ENCODE measurements around the gene RBM25.

DNA sequence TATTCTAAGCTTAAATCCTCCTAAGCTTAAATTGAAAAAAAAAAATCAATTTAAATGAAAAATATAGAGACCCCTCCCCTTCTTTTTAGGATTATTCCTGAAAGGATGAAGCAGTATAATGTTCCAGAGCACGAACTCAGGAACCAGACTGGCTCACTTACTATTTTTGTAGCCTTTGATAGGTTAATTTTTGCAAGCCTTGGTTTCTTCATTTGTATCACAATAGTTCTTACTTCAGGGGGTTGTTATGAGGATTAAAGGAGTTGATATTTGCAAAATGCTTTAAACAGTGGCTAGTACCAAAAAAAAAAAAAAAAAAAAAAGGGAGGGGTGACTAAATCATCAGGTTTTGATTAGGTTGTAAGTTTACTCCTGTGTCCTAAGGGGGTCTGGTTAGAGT is 3.1 kb upstream of the RBM25 start:
- no peak for TF ChIP-seq ZNF423 (CRISPR knock-in tag; IDR thresholded peaks at IDR 0.05)
- TF ChIP-seq, protein P1, sequence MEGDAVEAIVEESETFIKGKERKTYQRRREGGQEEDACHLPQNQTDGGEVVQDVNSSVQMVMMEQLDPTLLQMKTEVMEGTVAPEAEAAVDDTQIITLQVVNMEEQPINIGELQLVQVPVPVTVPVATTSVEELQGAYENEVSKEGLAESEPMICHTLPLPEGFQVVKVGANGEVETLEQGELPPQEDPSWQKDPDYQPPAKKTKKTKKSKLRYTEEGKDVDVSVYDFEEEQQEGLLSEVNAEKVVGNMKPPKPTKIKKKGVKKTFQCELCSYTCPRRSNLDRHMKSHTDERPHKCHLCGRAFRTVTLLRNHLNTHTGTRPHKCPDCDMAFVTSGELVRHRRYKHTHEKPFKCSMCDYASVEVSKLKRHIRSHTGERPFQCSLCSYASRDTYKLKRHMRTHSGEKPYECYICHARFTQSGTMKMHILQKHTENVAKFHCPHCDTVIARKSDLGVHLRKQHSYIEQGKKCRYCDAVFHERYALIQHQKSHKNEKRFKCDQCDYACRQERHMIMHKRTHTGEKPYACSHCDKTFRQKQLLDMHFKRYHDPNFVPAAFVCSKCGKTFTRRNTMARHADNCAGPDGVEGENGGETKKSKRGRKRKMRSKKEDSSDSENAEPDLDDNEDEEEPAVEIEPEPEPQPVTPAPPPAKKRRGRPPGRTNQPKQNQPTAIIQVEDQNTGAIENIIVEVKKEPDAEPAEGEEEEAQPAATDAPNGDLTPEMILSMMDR (IDR thresholded peaks at IDR 0.05): no peak
